GM18505 (cell line): ENCODE results near the gene CACNA1C.

Experiments
- ATAC-seq: cut with Tn5 transposase; IDR thresholded peaks from one replicate; pipeline ENCODE4 v1.9.1; 2021; ENCODE audit not compliant: unreplicated experiment
- POLR2A ChIP-seq: IDR thresholded peaks from 4 replicates; pipeline ENCODE4 v1.6.1; 2011; ENCODE audit warnings: borderline replicate concordance; ENCODE audit not compliant: insufficient read depth, insufficient read length; ENCODE audit errors: extremely low read depth

CACNA1C gene

DNA sequence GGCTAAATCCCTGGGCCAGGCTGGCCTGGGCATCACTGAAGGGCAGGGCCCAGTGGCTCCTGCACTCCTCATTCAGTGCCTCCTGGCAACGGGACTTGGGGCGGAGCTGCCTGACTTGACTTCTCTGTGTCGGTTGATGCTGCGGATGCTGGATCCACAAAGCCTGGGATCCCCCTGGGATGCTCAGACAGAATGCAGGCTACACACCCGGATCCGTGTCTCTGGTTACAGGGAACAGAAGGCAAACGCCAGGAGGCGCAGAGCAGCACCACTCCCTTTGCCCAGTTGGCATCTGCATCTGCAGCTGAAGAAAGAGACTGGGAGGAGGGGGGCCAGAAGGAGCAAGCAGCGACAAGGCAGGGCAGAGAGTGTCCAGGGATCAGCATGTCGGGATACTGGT is 587.5 kb downstream of the CACNA1C start:
- ATAC-seq, result no peak
- TF ChIP-seq POLR2A, result no peak

DNA sequence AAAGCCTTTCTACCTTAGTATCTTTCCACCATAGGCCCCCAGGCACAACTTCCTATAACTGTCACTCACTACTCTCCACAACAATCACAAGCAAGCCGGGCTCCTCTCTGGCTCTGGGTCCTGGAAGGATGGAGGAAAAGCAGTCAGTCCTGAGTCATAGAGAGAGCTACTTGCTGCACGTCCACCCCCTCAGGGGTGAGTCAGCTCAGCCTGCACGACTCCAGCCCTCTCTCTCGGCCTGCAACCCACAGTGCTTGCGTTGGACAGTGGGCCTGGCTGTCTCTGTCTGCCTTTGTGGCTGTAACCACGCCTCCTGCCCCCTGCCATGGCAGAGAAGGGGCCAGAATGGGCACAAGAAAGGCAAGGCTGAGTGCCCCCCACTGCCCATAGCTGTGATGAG is 587.9 kb downstream of the CACNA1C start:
- no peak for TF ChIP-seq POLR2A
- ATAC-seq, result no peak

DNA sequence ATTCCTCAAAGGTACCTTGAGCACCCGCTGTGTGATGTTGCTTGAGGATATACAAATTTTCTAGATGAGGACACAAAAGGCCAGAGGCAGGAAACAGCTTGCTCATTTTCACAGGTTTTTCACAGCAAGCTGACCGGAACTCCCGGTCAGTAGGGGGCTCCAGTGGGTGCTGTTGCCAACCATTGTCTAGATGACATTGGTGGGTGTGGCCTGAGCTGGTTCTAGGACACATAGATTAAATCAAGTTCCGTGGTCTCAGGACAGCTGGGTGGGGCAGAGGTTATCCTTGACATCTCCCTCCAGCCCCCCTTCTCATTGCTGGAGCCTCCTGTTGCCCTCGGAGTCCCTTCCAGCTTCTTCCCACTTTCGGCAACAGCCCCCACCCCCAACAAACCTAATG is 588.4 kb downstream of the CACNA1C start:
- TF ChIP-seq POLR2A, result no peak
- ATAC-seq, result no peak

DNA sequence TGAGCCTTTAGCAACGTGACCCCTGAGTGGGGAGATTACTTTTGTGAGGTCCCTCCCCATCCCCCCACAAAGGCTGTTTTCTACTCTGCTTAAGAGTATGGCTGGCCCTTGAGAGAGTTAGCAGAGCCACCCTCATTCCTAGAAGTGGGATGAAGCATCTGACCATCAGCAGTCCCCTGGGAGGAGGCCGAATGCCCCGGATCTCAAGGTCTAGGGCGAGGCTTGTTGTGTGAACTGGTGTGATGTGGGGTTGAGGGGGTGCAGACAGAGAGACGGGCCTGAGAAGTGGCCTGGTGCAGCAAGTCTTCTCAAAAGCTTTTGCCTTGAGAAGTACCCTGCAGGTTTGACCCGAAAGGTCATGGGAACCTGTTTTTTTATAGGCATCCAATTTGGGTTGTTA is 589.0 kb downstream of the CACNA1C start:
- TF ChIP-seq POLR2A, result no peak

DNA sequence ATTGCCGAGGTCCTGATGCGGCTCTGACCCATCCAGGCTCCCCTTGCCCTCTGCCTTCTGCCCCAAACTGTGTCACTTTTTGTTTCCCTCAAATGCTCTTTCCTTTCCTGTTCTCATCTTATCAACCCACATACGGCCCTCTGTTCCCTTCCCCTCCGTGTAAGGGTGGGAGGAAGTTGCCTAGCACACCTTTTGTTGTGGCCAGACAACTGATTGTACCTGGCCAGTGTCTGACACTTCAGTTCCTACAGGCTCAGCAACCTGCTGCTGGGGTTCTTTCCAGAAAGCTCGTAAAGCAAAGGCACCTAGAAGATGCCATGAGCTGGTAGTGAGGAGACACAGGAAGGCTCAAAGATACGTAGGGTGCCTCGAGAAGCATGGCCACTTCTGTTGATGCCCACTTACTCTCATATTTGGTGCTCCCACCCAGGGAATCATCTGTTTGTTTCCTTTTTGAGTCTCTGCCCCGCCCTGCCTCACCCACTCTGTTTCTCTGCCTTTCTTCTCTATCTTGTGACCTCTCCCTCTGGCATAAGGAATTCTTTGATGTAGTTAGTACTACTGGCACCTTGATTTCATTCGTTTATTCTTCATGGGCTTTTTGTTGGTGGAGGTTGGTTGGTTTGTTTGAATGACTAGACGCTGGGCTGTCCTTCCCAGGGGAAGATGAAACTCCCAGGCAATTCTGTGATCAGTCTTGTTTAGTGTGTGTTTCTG is 589.5 kb downstream of the CACNA1C start:
- TF ChIP-seq POLR2A, result no peak
- ATAC-seq, result no peak

More for the DNA sequence above, 589.0 kb downstream of the CACNA1C start:
- no peak for ATAC-seq

DNA sequence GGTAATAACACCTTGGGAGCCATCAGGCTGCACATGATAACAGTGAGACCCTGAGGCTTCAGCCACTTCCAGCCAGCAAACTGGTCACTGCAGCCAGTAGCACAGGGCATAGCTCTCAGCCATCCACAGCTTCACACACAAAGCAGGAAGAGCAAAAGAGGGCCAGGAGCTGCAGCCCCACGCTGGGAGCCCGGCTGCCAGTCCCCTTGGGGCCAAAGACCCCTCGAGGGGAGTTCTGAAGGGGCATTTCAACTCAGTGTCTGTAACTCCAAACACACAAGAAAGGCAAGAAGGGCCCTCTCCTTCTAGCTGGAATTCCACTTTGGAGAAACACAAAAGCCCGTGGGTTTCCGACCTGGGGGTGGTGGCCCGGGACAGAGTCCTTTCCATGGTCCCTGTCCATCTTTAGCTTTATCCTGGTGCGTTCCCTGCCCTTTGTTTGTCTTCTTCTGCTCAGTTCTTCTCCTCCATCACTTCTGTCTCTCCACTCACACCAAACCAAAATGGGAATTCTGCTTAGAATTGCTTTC is 590.2 kb downstream of the CACNA1C start:
- no peak for TF ChIP-seq POLR2A

DNA sequence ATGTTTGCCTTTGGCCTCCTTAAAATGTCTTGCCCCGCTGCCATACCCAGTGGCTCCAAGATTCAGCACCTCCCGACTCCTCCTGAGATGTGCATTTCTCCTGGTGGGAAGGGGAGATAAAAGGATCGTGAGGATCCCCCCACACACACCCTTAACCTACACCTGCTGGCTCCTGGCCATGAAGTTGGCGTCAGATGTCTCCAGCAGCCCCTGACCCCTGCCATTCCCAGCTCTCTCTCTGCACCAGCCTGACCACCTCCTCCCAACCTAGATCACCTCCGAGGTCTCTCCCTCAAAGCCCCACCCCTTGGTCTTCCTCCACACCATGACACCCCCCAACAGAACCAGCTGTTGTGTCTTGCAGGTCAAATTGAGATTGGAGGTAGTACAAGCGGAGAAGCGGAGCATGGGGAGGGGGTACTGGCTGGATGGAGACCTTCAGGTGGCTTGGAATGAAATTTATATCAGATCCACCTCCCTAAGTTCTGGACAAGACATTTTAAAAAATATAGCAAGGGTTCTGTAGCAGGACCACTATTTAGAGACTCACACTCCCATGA is 590.9 kb downstream of the CACNA1C start:
- no peak for ATAC-seq
- TF ChIP-seq POLR2A, result no peak

More for the DNA sequence above, 590.2 kb downstream of the CACNA1C start:
- ATAC-seq, result no peak

DNA sequence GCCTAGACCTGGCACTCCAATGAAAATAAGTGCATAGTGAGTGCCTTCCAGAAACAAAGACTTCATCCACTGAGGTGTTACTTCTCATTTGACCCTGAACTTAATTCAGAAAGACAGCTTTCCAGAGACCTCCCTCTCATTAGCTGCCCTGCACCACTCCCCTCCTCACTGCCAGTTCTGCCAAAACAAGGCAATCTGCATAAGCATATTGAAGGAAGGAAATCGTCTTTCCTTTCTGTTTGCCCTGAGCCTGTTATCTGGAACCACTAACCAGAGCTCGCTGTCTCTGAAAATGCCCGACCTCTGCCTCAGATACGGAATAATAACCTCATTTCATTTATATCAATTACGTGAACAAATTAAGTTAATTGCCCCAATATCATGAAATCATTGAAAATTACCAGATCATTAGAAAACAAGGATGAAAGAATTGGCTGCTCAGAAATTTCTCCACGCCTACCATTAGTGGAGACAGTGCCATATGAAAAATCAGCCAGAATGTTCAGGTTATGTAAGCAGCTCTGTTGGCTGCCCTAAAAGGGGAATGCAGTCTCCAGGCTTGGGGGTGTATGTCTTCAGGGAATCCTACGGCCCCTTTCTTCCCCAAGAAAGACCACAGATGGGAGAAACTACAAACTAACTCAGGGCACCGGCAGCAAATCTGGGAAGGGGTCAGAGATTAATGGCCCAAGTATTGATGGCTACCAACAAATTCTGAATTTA is 592.1 kb downstream of the CACNA1C start:
- TF ChIP-seq POLR2A, result no peak
- no peak for ATAC-seq

DNA sequence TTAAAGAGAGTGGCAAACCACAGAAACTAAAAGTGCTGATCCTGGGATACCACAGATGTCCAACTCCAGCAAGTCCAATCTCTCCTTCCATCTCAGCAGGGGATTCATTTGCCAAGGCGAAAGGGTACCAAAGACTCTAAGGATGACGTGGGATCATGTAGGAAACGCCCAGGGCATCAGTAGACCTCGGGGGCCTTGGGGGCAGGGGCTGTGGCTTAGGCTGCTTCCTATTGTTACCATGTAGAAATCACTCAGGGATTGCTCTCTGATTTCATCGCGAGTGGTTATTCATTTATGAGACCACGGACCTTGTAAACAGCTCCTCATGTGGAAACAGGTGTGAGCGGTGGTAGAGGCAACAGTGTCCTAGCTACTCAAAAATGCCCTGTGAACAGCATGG is 592.7 kb downstream of the CACNA1C start:
- ATAC-seq, result no peak
- no peak for TF ChIP-seq POLR2A

DNA sequence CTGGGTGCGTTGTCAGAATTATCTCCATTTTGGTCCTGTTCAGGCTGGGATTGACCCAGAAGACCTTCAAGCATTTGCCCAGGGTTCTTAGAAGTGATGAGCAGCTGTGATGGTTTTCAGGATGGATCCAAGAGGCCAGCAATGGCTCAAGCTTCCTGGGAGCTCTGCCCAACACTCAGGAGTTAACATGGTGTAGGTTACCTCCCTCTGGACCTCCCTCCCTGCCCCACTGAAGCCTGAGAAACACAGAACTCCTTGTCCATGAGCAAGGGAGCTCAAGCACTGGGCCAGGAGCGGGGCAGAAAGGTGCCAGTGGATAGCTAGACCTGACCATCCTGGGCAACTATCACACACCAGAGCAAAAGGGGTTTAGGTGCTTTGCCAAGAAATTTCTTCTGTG is 593.6 kb downstream of the CACNA1C start:
- no peak for TF ChIP-seq POLR2A
- ATAC-seq, result no peak

DNA sequence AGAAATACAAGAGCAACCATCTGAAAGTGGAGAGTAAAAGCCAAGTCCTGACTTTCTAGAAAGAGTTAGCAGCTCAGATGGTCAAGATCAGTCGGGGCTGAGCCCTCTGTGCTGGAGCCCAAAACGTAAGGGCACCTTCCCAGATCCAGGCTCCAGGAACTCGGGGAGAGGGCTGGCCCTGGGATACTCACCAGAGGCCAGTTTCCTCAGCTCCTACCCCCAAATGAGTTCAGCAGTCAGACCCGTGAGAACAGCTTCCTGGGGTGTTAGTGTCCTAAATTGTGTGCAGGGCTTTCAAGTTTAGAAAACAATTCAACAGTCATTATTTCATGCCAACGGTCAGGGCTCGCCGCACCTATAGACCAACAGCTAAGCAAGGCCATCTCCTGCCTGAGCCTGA is 594.4 kb downstream of the CACNA1C start:
- no peak for TF ChIP-seq POLR2A
- no peak for ATAC-seq

DNA sequence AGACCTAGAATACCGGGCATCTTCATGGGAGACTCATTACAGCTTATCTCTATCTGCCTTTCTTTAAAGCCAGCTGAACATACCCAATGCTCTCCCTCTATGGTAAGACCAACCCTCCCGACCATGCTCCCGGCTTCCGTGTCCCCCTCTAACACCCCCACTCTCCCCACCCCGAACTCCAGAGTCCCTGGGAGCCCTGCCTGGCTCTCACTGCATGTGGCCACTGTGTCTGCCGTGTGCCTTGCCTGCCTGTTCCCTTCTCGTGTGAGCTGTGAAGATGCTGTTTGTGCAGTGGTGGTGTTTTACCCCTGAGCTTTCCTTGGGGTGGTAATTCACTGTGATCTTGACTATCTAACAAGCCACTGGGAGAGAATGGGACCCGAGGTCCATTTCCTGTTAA is 595.6 kb downstream of the CACNA1C start:
- ATAC-seq, result no peak
- TF ChIP-seq POLR2A, result no peak

DNA sequence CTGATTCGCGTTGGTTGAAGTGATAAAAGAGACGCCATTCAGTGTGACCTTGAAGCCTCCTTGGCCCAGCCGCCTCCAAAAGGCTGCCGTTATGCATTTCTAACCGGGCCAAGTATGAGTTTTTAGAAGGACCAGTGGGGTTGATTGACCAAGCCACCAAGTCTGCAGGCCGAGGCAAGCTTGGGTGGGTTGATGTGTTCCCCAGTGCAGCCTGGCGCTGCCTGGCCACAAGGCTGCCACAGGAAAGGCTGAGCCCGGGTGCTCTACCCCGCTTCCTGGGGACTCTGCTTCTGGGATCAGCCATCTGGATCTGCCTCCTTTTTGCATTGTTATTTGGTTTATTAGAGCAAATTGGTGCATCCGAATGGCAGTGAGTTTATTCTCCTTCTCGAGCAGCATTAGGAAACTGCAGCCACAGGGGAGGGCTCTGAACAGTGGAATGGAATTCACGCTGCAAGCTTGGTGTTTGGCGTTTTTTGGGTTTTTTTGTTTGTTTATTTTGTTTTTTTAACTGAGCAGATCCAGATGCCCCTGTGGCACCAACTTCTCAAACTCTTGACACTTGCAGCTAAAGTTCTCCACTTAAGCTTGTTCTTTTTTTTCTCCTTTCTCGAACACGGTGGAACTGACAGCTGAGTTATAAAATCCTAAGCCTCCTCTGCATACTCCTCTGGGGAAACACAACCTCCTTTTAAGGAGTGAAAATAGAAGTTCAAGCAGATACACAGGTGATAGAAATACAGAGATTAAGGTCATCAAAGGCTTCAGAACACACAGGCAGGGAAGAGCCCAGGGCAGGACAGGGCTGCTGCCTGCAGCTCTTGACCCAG is 596.6 kb downstream of the CACNA1C start:
- TF ChIP-seq POLR2A, result no peak

More for the DNA sequence above, 596.6 kb downstream of the CACNA1C start:
- no peak for ATAC-seq
